NCI-H1092 treated with DMSO at 0.1 percent for 48 hours (cell line): Measurements from ENCODE around the gene TMEM63A.
A peak's percentile ranks its signal among the peaks of the same experiment; 100 is the strongest.
"Not testable (repeated sequence)": the region's sequence is repeated elsewhere in the genome, so short reads cannot be mapped to it uniquely, and the experiment has no call there.

ENCODE experiments used
- DNase-seq: peaks from one replicate; lab custom pipeline; 2025; lab: John Stamatoyannopoulos, UW

TMEM63A gene

GRCh38 chr1:225845097-225845496, 37.1 kb downstream of the TMEM63A start:
- no peak for DNase-seq

GRCh38 chr1:225844236-225845061, 37.7 kb downstream of the TMEM63A start:
- no peak for DNase-seq

GRCh38 chr1:225843426-225843795, 38.8 kb downstream of the TMEM63A start:
- DNase-seq: no peak

- DNase-seq: no peak
Measured at GRCh38 chr1:225842788-225843425, 39.3 kb downstream of the TMEM63A start.

- DNase-seq: no peak
Measured at GRCh38 chr1:225842074-225842473, 40.1 kb downstream of the TMEM63A start.

- DNase-seq: no peak
Measured at GRCh38 chr1:225840713-225841112, 41.5 kb downstream of the TMEM63A start.

GRCh38 chr1:225840223-225840610, 42.0 kb downstream of the TMEM63A start:
- no peak for DNase-seq

GRCh38 chr1:225838793-225839192, 43.4 kb downstream of the TMEM63A start:
- DNase-seq: no peak

- not testable (repeated sequence) for DNase-seq
Measured at GRCh38 chr1:225836296-225836695, 45.9 kb downstream of the TMEM63A start.

- DNase-seq: peak; percentile 59
Measured at GRCh38 chr1:225835856-225836255, 46.3 kb downstream of the TMEM63A start.

GRCh38 chr1:225834417-225835329, 47.5 kb downstream of the TMEM63A start:
- DNase-seq: peak; percentile 93

GRCh38 chr1:225830841-225831240, 51.3 kb downstream of the TMEM63A start:
- DNase-seq: no peak

- no peak for DNase-seq
Measured at GRCh38 chr1:225828706-225829345, 53.4 kb downstream of the TMEM63A start.

- no peak for DNase-seq
Measured at GRCh38 chr1:225827076-225827475, 55.1 kb downstream of the TMEM63A start.

- peak; percentile 74 for DNase-seq
Measured at GRCh38 chr1:225825607-225826007, 56.6 kb downstream of the TMEM63A start.

- DNase-seq: peak; percentile 88
Measured at GRCh38 chr1:225825078-225825477, 57.1 kb downstream of the TMEM63A start.

- peak; percentile 92 for DNase-seq
Measured at GRCh38 chr1:225824533-225824941, 57.6 kb downstream of the TMEM63A start.

GRCh38 chr1:225823811-225824261, 58.3 kb downstream of the TMEM63A start:
- DNase-seq: peak; percentile 29

GRCh38 chr1:225822655-225823403, 59.4 kb downstream of the TMEM63A start:
- DNase-seq: no peak

- no peak for DNase-seq
Measured at GRCh38 chr1:225820522-225821120, 61.6 kb downstream of the TMEM63A start.
